Skin of body (tissue), 2 donors: ENCODE data around the gene TVP23C. TPM values are rescaled to one million over a fixed set of nuclear protein-coding genes. Genes with fewer than 3 reads are reported as not detected.
"Not testable (repeated sequence)": the region's sequence is repeated elsewhere in the genome, so short reads cannot be mapped to it uniquely, and the experiment has no call there.

Source experiments
- DNase-seq: peaks from one replicate; lab custom pipeline; 2025; lab: John Stamatoyannopoulos, UW
- total RNA-seq: library from RNA; depleted of rRNA; stranded (reverse); fragments of >200 nt; gene quantifications from one replicate; pipeline ENCODE4 v1.2.3, GENCODE V29; 2014

The TVP23C gene
- total RNA-seq, 1 donor from 2014 or later: 38.2 TPM

DNA sequence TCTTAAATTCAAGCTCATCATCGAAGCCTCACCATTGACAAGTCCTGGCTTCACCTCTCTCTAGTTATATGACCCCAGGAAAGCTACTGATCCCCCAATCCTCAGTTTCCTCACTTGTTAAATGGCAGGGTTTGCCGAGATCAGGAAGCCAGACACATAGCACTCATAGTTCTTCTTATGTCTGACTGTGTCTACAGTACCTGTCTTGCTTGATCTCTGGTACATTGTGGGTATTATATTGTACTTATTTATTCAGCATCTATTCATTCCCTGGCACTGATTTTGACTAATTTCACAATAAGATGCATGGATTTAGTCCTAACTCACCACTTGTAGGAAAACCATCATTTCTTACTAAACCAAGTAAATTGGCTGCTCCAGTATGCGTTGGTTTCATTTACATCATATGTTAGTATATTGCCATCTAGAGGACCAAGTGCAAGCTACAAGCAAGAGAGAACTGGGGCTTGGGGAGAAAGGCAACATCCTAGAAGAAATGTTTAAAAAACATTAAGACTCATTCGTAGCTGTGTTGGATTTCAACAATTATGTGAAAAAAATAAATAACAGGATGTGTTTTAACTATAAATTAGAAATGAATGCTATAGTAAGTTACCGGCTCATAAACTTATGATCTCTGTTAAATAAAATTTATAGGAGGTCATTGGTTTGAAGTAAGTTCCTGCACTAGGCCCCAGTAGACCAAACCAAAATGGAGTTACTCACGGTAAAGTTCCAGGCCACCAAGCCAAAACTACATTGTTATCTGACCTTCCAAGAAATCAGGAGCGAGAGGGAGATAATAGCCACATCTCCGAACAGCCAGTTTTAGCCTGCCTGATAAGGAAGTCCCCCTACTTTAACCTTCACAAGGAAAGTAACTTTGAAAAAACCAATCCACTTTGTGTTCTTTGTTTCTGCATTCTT is 36.7 kb downstream of the TVP23C start:
- peak; percentile 60 for DNase-seq

DNA sequence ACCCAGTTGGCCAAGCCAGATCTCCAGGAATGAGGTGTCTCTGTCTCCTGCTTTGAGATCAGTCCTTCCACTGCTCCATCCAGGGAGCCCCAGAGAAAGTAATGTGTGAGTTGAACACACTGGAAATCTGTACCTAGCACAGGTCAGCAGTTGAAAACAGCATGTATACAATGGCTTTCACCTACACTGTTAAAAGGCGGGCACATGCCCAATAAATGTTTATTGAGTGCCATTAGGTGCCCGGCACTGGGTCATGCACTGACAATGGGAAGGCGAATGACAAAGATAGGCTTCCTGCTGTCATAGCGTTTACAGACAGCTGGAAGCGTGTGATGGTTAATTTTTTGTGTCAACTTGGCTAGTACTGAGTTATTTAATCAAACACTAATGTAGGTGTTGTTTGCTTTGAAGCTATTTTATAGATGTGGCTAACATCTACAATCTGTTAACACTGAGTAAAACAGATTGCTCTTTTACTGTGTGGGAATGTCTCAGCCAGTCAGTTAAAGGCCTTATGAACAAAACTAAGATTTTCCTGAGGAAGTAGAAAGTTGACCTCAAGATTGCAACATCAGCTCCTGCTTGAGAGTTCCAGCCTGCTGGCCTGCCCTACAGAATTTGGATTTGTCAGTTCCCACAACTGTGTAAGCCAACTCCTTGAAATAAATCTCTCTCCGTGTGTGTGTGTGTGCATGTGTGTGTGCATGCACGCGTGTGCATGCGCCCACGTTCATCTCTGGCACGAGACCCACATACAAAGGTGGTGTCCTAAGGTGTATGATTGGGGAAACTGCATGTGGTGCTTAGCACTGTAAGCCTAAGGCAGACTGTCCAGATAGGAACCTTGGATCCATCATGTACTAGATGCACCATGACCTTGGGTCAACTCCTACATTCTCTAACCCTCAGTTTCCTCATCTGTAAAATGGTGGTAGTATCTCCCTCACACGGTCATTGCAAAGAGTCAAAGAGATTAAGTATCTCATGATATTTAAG is 38.0 kb downstream of the TVP23C start:
- not testable (repeated sequence) for DNase-seq

GRCh38 chr17:15516150-15516549 is 47.1 kb downstream of the TVP23C start:
- no peak for DNase-seq

GRCh38 chr17:15514469-15514868 is 48.8 kb downstream of the TVP23C start:
- DNase-seq: no peak

DNA sequence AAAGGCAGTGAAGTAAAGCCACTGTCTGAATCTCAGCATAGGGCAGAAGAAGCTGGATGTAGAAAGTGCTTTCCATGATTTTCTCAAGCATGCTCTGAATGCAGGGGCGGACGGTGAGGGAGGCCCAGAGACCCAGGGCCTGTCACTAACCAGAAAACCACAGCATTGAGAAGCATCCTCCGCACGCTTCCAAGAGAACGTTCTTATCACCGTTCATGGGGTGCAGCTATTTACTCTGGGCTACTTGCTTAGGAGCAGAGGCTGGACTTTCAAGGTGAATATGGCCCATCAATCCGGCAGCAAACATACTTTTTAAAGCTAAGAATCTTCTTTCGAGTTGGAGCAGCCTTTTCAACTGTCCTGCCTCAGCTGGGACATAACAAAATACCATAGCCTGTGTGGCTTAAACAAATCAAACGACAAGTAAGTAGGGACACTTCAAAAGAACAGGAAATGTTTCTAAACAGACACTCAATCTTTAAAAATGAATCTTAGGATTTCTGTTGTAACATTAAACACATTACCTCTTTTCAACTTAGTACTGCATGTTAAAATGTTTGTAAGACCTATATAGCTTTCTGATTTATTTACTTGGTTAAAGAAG is 49.3 kb downstream of the TVP23C start:
- no peak for DNase-seq

DNA sequence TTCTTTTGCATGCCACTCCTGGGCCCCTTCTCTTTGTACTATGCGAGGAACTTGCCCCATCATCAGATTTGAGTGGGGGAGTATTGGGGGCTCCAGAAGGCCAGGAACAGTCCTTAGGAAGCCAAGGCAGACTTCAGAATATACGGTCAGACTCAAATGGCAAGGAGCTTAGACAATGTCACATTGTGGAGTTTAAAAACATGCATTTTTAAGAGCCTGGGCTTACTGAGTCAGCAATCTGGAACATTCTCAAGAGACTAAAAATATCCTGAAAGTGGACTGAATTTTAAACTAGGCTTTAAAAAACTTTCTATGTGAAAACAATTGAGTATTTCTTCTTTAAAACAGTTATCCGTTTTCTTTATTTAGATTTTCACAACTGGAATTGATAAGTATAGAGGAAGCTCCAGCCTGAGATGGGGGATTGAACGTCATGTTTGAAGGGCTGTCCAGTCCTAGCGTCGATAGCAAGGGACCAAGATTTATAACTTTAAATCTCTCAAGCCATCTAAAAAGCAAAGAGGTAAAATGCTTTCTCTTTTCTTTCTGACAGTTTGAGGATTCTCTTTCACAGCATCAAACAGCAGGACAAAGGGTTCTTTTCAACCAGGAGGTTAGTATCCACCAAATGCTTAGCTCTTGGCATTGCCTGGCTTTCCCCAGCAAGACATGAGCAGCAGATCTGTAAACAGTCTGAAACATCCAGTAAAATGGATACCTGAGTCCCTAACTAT is 50.1 kb downstream of the TVP23C start:
- peak; percentile 50 for DNase-seq

DNA sequence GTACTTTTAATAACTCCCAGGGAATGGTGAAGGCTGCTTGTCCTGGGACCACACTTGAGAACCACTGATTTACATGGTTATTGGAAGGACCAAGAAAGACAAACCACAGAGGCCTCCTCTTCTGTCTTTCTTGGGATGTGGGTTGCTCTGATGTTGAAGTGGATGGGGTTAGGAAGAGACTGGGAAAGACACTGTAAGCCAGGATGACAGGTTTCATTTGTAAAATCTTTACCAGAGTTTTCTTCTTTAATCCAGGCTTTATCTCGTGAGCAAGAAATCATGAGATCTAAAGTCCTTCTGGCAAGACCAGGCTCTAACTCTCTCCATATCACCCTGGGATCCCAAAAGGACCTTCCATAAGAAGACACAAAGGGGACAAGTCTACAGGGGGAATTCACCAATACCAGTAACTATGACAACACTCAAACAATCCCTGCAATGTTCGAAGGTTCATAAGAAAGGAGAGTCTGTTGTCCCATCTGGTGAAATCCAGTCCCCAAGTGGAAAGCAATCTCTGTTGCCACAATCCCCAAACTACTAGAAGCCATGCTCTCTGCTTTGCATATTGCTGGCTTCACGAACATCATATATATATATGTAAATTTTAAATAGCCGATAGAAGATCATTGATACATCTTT is 51.1 kb downstream of the TVP23C start:
- DNase-seq: no peak

GRCh38 chr17:15511142-15511541 is 52.1 kb downstream of the TVP23C start:
- no peak for DNase-seq

DNA sequence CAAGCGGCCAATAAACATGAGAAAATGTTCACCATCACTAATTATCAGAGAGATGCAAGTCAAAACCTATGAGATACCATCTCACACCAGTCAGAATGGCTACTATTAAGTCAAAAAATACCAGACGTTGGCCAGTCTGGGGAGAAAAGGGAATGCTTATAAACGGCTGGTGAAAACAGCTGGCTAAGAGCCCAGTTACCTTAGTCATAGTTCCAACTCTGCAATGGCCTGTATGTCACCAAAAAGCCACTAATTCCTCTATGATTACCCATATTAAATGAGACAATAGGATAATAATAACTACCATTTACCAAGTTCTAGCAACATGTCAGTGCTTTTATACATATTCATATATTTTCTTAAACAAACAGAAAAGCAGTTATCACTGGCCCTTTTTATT is 52.9 kb downstream of the TVP23C start:
- no peak for DNase-seq

- DNase-seq: no peak
These were observed 54.2 kb downstream of the TVP23C start for GRCh38 chr17:15509095-15509494.

GRCh38 chr17:15508466-15508865 is 54.8 kb downstream of the TVP23C start:
- DNase-seq: no peak

DNA sequence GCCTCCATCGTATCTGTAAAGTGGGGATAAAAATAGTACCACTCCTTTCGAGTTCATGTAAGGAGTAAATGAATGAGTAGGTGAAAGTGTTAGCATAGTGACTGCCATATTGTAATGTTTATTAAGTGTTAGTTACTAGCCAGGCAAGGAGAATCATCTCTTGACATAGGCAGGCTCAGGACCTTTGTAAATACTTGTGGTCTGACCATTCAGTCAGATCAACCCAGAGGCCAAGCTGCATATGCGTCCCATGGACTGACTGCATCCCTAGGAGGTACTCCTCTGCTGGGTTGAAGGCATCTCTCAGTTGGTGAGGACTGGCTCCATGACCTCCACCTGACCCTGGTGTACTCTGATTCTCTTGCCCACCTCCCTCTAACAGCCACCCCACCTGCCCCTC is 55.4 kb downstream of the TVP23C start:
- no peak for DNase-seq

- DNase-seq: no peak
These were observed 56.3 kb downstream of the TVP23C start for GRCh38 chr17:15507001-15507400.

GRCh38 chr17:15505708-15506107 is 57.6 kb downstream of the TVP23C start:
- not testable (repeated sequence) for DNase-seq

DNA sequence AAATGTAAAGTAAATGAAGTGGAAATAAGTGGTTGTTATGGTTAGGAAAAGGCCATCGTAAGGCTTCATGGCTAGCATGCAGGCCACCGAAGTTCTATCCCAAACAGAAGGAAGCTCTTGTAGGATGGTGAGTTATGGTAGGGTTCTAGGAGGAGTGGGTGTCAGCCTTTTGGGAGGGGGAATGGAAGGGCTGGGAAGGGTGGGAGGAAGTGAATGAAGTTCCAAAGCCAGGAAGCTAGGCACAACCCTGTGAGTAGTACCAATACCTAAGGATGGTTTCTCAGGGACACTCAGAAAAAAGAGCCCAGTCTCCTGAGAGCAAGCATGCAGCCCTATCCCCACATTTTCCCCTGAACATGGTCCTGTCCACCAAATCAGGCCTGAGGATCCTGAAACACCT is 59.6 kb downstream of the TVP23C start:
- DNase-seq: no peak

DNA sequence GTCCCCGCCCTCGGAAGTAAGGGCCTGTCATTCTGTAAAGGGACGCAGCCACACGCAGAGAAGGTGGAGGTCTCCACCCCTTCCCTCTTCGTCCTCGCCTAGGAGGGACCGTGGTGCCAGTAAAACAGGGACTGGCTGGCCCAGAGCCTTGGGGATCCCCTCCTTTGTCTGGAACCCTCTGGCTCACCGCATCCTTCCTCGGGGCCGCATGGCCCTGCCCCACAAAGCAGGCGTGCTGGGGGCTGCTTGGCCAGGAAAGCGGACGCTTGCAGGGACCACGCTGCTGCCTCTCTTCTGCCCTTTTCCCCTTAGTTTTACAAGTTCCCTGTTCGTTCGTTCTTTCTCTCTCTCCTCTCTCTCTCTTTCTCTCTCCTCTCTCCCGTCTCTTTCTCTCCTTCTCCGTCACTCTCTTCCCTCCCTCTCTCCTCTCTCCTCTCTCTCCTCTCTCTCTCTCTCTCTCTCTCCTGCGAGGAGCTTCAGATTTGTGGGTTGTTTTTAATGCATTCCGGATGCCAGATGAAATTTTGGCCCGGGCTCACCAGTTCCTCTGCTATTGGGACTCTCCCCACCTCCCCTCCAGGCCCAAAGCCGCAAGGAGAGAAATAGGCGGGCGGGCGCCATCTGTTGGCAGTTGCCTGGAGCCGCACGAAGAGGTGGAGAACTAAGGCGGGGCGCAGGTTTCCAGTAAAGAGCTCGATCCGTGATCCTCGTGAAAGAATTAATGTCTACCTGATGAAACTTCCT is 60.7 kb downstream of the TVP23C start:
- peak; percentile 95 for DNase-seq

DNA sequence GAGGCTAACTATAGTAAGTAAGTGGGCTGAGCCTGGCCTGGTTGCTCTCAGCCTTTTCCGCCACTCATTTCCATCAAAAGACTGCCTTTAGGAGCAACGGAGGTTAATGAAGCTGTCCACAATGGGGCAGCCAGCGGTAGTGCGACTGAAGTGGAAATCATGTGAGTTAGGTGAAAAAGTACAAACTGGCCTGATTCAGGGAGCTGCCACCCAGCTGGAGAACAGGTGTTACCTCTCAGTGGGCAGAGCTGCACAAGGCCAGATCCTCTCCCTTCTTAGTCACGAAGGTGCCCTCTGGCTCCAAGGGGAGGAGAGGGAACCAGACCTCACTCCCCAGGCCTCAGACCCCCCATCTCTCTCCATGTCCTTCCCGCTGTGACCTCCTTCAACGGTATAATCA is 61.5 kb downstream of the TVP23C start:
- DNase-seq: no peak

DNA sequence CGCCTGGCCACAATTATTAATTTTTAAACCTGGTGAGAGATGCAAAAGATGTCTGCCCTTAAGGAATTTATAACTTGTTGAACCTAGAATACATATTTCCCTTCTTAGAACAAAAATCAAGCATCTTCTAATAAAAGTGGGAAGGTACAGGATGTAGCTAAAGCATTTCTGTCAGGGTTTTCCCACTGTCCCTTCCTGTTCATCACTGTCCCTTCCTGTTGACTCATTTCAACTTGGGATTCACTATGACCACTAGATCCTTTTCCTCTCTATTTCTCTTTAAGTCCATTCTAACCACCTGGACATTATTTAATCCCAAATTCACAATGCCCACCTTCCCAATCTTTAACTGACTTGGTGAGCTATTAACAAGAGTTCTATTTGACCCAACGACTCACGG is 62.0 kb downstream of the TVP23C start:
- DNase-seq: no peak

DNA sequence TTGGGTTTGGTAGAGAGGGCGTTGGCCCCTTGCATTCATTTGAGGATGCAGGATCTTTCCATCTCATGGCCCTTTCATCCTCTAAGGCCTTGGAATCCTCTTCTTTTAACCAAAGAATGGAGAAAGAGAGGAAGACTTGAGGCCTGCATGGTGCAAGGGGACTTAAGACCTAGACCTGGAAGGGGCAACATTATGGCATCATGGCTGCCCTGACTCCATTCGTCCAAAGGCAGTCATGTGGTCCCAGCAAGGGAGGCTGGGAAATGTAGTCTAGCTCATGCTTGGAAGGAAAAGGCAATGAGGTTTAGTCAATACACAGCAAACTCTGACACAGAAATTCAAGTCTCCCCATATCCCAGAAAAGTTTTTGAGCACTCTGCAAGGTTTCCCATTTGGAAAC is 65.2 kb downstream of the TVP23C start:
- DNase-seq: no peak
